Chondrocyte (in vitro differentiated cells): ENCODE results near the gene OR51I2. TPM values are rescaled to one million over a fixed set of nuclear protein-coding genes. Genes with fewer than 3 reads are reported as not detected.

ENCODE experiments used
- DNase-seq: peaks from one replicate; pipeline ENCODE4 v3.0.0; 2021; ENCODE audit warnings: mixed read lengths, low spot score
- H3K27ac Mint-ChIP-seq: one replicate; pipeline ENCODE4 v1.8.0; 2021; ENCODE audit warnings: mild to moderate bottlenecking, moderate library complexity, mixed read lengths; ENCODE audit not compliant: unreplicated experiment
- H3K27me3 Mint-ChIP-seq: 2 replicates; pipeline ENCODE4 v1.8.0; 2021; ENCODE audit warnings: low read depth, mixed read lengths
- H3K36me3 Mint-ChIP-seq: 2 replicates; pipeline ENCODE4 v1.8.0; 2021; ENCODE audit warnings: low read depth, mixed read lengths
- H3K4me1 Mint-ChIP-seq: 2 replicates; pipeline ENCODE4 v1.8.0; 2021; ENCODE audit warnings: low read depth, mild to moderate bottlenecking, mixed read lengths
- H3K4me3 Mint-ChIP-seq: one replicate; pipeline ENCODE4 v1.8.0; 2021; ENCODE audit warnings: mild to moderate bottlenecking, moderate library complexity, mixed read lengths; ENCODE audit not compliant: unreplicated experiment
- H3K9me3 Mint-ChIP-seq: 2 replicates; pipeline ENCODE4 v1.8.0; 2021; ENCODE audit warnings: low read depth, mixed read lengths
- total RNA-seq: library from RNA; stranded (reverse); gene quantifications from 3 replicates; pipeline ENCODE4 v1.2.1, GENCODE V29; 2021
- TF ChIP-seq, protein P1 (sequence below): fragments of 200-600 bp; sonication (generic); IDR thresholded peaks from 2 replicates; pipeline ENCODE4 v1.5.0; 2021; ENCODE audit warnings: antibody characterized with exemption, mild to moderate bottlenecking, moderate library complexity

Gene OR51I2
- total RNA-seq, 1 donor from 2014 or later, result not detected

DNA sequence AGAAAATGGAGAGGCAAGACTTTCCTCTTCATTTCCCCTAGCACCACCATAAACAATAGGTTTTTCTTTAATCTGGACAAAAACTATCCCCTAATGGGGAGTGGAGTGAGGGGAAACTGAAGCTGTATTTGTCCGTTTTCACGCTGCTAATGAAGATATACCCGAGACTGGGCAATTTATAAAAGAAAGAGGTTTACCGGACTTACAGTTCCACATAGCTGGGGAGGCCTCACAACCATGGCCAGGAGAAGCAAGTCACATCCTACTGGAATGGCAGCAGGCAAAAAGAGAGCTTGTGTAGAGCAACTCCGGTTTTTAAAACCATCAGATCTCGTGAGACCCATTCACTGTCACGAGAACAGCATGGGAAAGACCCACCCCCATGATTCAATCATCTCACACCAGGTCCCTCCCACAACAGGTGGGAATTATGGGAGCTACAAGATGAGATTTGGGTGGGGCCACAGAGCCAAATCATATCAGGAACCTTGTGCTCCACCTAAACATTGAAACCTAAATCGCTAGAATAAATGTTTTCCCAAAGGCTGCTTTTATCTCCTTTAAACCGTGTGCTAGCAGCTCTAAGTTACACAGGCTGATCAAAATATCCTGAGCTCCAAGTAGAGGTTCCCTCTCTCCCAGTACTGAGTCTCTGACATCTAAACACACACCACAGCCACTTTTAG, 56.4 kb downstream of the OR51I2 start:
- Mint-ChIP-seq H3K4me1 (no peaks in the 10 kb centered on the region), H3K27ac (no peak overlapping the region), H3K27me3 (peaks cover 27% of the 10 kb centered on the region), H3K36me3 (no peaks in the 10 kb centered on the region), H3K4me3 (no peak overlapping the region), H3K9me3 (no peaks in the 10 kb centered on the region)
- no peak for DNase-seq
- TF ChIP-seq, protein P1, sequence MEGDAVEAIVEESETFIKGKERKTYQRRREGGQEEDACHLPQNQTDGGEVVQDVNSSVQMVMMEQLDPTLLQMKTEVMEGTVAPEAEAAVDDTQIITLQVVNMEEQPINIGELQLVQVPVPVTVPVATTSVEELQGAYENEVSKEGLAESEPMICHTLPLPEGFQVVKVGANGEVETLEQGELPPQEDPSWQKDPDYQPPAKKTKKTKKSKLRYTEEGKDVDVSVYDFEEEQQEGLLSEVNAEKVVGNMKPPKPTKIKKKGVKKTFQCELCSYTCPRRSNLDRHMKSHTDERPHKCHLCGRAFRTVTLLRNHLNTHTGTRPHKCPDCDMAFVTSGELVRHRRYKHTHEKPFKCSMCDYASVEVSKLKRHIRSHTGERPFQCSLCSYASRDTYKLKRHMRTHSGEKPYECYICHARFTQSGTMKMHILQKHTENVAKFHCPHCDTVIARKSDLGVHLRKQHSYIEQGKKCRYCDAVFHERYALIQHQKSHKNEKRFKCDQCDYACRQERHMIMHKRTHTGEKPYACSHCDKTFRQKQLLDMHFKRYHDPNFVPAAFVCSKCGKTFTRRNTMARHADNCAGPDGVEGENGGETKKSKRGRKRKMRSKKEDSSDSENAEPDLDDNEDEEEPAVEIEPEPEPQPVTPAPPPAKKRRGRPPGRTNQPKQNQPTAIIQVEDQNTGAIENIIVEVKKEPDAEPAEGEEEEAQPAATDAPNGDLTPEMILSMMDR, result no peak

Other genes with a start within 250 kb of the OR51I2 start
- not detected in 3 replicates for gene OR51V1, start 248.6 kb upstream of the OR51I2 start, total RNA-seq
- not detected in 3 replicates for gene HBB, start 222.3 kb upstream of the OR51I2 start, total RNA-seq
- not detected in 3 replicates for gene HBD, start 214.8 kb upstream of the OR51I2 start, total RNA-seq
- gene HBG1, start 199.5 kb upstream of the OR51I2 start, total RNA-seq, result not detected in 3 replicates
- gene HBG2, start 194.5 kb upstream of the OR51I2 start, total RNA-seq, result not detected in 3 replicates
- gene HBE1, start 179.4 kb upstream of the OR51I2 start, total RNA-seq, result not detected in 3 replicates
- not detected in 3 replicates for gene OR51B4, start 147.4 kb upstream of the OR51I2 start, total RNA-seq
- not detected in 3 replicates for gene OR51B2, start 125.0 kb upstream of the OR51I2 start, total RNA-seq
- gene OR51B5, start 105.8 kb upstream of the OR51I2 start, total RNA-seq, result 0.20 TPM in 1 of 3 replicates, not detected in the others
- gene OR51B6, start 97.8 kb upstream of the OR51I2 start, total RNA-seq, result not detected in 3 replicates
- gene OR51M1, start 65.5 kb upstream of the OR51I2 start, total RNA-seq, result not detected in 3 replicates
- gene OR51Q1, start 27.2 kb upstream of the OR51I2 start, total RNA-seq, result not detected in 3 replicates
- 0.46 TPM in 1 of 3 replicates, not detected in the others for gene OR51I1, start 7.8 kb upstream of the OR51I2 start, total RNA-seq
- not detected in 3 replicates for gene OR52D1, start 39.4 kb downstream of the OR51I2 start, total RNA-seq
- 0.13 to 0.31 TPM in 2 of 3 replicates, not detected in the other for gene UBQLN3, start 60.6 kb downstream of the OR51I2 start, total RNA-seq
- gene UBQLNL, start 67.4 kb downstream of the OR51I2 start, total RNA-seq, result 0.22 to 0.41 TPM (median 0.23 TPM) in 3 replicates
- 0.39 TPM in 1 of 3 replicates, not detected in the others for gene OR52H1, start 99.2 kb downstream of the OR51I2 start, total RNA-seq
- gene OR52B6, start 131.6 kb downstream of the OR51I2 start, total RNA-seq, result not detected in 3 replicates
- 1.5 to 2.3 TPM (median 2.1 TPM) in 3 replicates for gene TRIM6, start 147.3 kb downstream of the OR51I2 start, total RNA-seq
- 1.6 to 4.0 TPM (median 2.1 TPM) in 3 replicates for gene TRIM34, start 175.7 kb downstream of the OR51I2 start, total RNA-seq
- 31.0 to 36.2 TPM (median 34.1 TPM) in 3 replicates for gene TRIM5, start 235.8 kb downstream of the OR51I2 start, total RNA-seq
- gene TRIM22, start 240.5 kb downstream of the OR51I2 start, total RNA-seq, result 85.9 to 108 TPM (median 94.7 TPM) in 3 replicates